GM12878 (cell line): ENCODE results near the gene BTBD6. TPM values are rescaled to one million over a fixed set of nuclear protein-coding genes. Genes with fewer than 3 reads are reported as not detected.

ENCODE experiments used
- ATAC-seq: fragments of 200-7000 bp; cut with Tn5 transposase; 3 replicates; pipeline ENCODE4 v1.9.1; 2020; ENCODE audit warnings: mild to moderate bottlenecking, moderate library complexity
- BruUV-seq: library from RNA; stranded (reverse); fragments of 400-500 nt; replicated peaks from 2 replicates; lab custom pipeline; 2021; lab: Mats Ljungman, UMichigan
- CTCF ChIA-PET: fragments of 300-600 bp; sonication (Branson Sonifier 250); formaldehyde crosslinking; extraction: SDS; loops from one replicate; lab custom pipeline; 2021; ENCODE audit warnings: inconsistent platforms; lab: Yijun Ruan, JAX
- POLR2A ChIA-PET: fragments of 350-600 bp; formaldehyde crosslinking; extraction: SDS; loops from one replicate; lab custom pipeline; 2021; ENCODE audit warnings: inconsistent platforms; lab: Charles Lee
- RAD21 ChIA-PET: fragments of 300-600 bp; sonication (Branson Sonifier 250); formaldehyde crosslinking; loops from one replicate; lab custom pipeline; 2023; ENCODE audit warnings: antibody characterized with exemption; ENCODE audit not compliant: unreplicated experiment; lab: Charles Lee
- SMC1A ChIA-PET: fragments of 300-600 bp; sonication (Branson Sonifier 250); formaldehyde crosslinking; loops from one replicate; lab custom pipeline; 2023; ENCODE audit not compliant: unreplicated experiment, uncharacterized antibody; lab: Charles Lee
- DNase-seq: peaks from one replicate; pipeline ENCODE4 v3.0.0-alpha.2; 2011; ENCODE audit warnings: low read depth, low spot score
- FAIRE-seq: peaks from 3 replicates; lab custom pipeline; 2011; peaks lifted over from hg19 to GRCh38; lab: Jason Lieb, UNC
- H2AFZ ChIP-seq: 2 replicates; pipeline ENCODE4 v1.6.0; 2011; ENCODE audit warnings: low read depth, low read length, control low read depth; ENCODE audit not compliant: control insufficient read depth
- H3K27ac ChIP-seq: 2 replicates; pipeline ENCODE4 v1.5.1; 2011; ENCODE audit warnings: control low read depth; ENCODE audit not compliant: control insufficient read depth, insufficient read depth
- H3K27me3 ChIP-seq, 2 experiments: replicated peaks in 1 of 2; 2 replicates each; pipeline versions ENCODE4 v1.6.0 to v1.6.1; 2011; ENCODE audit warnings: low read length in 1 of 2; ENCODE audit not compliant: control insufficient read depth in 2 of 2, insufficient read depth in 2 of 2
- H3K36me3 ChIP-seq, 2 experiments: 2 replicates each; pipeline ENCODE4 v1.5.1; 2011; ENCODE audit warnings: low read length in 1 of 2; ENCODE audit not compliant: control insufficient read depth in 2 of 2, insufficient read depth in 2 of 2
- H3K4me1 ChIP-seq: 2 replicates; pipeline ENCODE4 v1.6.1; 2011; ENCODE audit warnings: mild to moderate bottlenecking, low read length, moderate library complexity, mixed read lengths; ENCODE audit not compliant: control insufficient read depth, insufficient read depth
- H3K4me2 ChIP-seq: 2 replicates; pipeline ENCODE4 v1.6.0; 2011; ENCODE audit warnings: control low read depth; ENCODE audit not compliant: control insufficient read depth, insufficient read depth
- H3K4me3 ChIP-seq: fragments of 200-600 bp; sonication (generic); 2 replicates; pipeline ENCODE4 v1.5.1; 2016
- H3K79me2 ChIP-seq: 2 replicates; pipeline ENCODE4 v1.6.0; 2011; ENCODE audit warnings: low read length; ENCODE audit not compliant: control insufficient read depth, insufficient read depth
- H3K9ac ChIP-seq: 2 replicates; pipeline ENCODE4 v1.8.0; 2011; ENCODE audit warnings: low read length, control low read depth, mixed read lengths; ENCODE audit not compliant: control insufficient read depth, insufficient read depth
- H3K9me3 ChIP-seq: replicated peaks from 3 replicates; pipeline ENCODE4 v1.5.1; 2011; ENCODE audit warnings: mild to moderate bottlenecking, low read length; ENCODE audit not compliant: control insufficient read depth, insufficient read depth
- H4K20me1 ChIP-seq: 2 replicates; pipeline ENCODE4 v1.6.0; 2011; ENCODE audit not compliant: control insufficient read depth, insufficient read depth
- POLR2A ChIP-seq: IDR thresholded peaks from 2 replicates; pipeline ENCODE4 v1.6.1; 2011; ENCODE audit warnings: low read depth, mild to moderate bottlenecking, low read length
- STAT3 ChIP-seq: IDR thresholded peaks from 2 replicates; pipeline ENCODE4 v1.6.1; 2011; ENCODE audit warnings: low read depth, low read length, improper control_type of control experiment
- TCF12 ChIP-seq: IDR thresholded peaks from 2 replicates; pipeline ENCODE4 v1.6.1; 2011; ENCODE audit warnings: low read depth, mild to moderate bottlenecking, low read length
- TCF7 ChIP-seq: IDR thresholded peaks from 2 replicates; pipeline ENCODE4 v1.6.1; 2014; ENCODE audit warnings: antibody characterized with exemption, borderline replicate concordance
- WGBS: methylation state at CpG from one replicate; pipeline ENCODE4 v1.1.6; 2016; ENCODE audit warnings: low lambda C conversion rate; ENCODE audit not compliant: insufficient replicate concordance, insufficient coverage; ENCODE audit errors: missing lambda C conversion rate; 5-methylcytosine and 5-hydroxymethylcytosine counted together
- in situ Hi-C: fragments of 300-500 bp; cut with MboI; formaldehyde crosslinking; loops from 9 replicates; pipeline ENCODE4 v1.14.3; 2018; ENCODE audit warnings: mixed read lengths
- intact Hi-C: fragments of 100-400 bp; cut with micrococcal nuclease; formaldehyde crosslinking; loops from one replicate; pipeline ENCODE4 v1.14.2; 2022; ENCODE audit not compliant: unreplicated experiment
- polyA plus RNA-seq, 11 experiments: library from polyadenylated mRNA; depleted of rRNA in 4 of 11; unstranded in 6 of 11; stranded (reverse) in 5 of 11; fragments of >200 nt; fragmentation: Nextera tagmentation in 4 of 11; fragmentation: Illumina TruSeq in 1 of 11; extraction: Ambion mirVana in 4 of 11; extraction: Trizol in 1 of 11; gene quantifications; 1 replicate in 1 of 11; 2 replicates in 10 of 11; pipeline versions ENCODE4 v1.2.1 to v1.2.3, GENCODE V29; 2011 to 2016; ENCODE audit warnings: inconsistent platforms in 2 of 11, missing spikeins in 2 of 11, low read depth in 1 of 11
- total RNA-seq, 4 experiments: library from RNA; depleted of rRNA in 3 of 4; stranded (reverse); fragments of >200 nt in 3 of 4; fragmentation: Illumina TruSeq in 1 of 4; extraction: Trizol in 1 of 4; gene quantifications; 2 replicates each; pipeline versions ENCODE4 v1.2.1 to v1.2.3, GENCODE V29; 2013 to 2021

The BTBD6 gene
- total and polyA plus RNA-seq, 10 of the 15 experiments (the other 5 are each of a cell fraction or from before 2014, with no cell fraction given) = 1.4 to 36.5 (median 15.8) TPM

- Histone ChIP-seq H3K9me3 (no peaks in the 10 kb centered on the region), H3K27me3 (no peaks in the 10 kb centered on the region), H3K9ac (no peak overlapping the region), H2AFZ (no peak overlapping the region), H3K4me1 (peaks cover 7% of the 10 kb centered on the region), H3K79me2 (no peaks in the 10 kb centered on the region), H3K4me2 (no peak overlapping the region), H3K36me3 (peaks cover 0 to 6% of the 10 kb centered on the region in 2 experiments; a peak in 2 of 4 replicates), H3K27ac (no peak overlapping the region), H4K20me1 (no peaks in the 10 kb centered on the region), H3K4me3 (no peak overlapping the region)
- RAD21 ChIA-PET = no interaction called here
- DNase-seq (no peak), FAIRE-seq (no peak), ATAC-seq (peak; percentile 5; the same call in 1 of the 3 replicates)
- no TSS peak for BruUV-seq
- intact Hi-C loops (loop anchor here (5.0 kb wide), 2 partner anchors 113 to 322 kb away; partner anchors contain the start of gene TMEM121), in situ Hi-C loops (loop anchor here (5.0 kb wide), 1 partner anchor 147 kb away; no protein-coding TSS in a partner anchor)
- CTCF ChIA-PET = interaction anchor here (2.4 kb wide), 1 partner anchor 147 kb away, joined by 12 read pairs; no protein-coding TSS in a partner anchor
- POLR2A ChIA-PET = interaction anchor here (0.5 kb wide), 1 partner anchor 314 kb away, joined by 5 read pairs; no protein-coding TSS in a partner anchor
- 26% methylated on average over 21 of the region's 21 CpGs for WGBS
- TF ChIP-seq STAT3 (no peak), POLR2A (peak; percentile 1; the same call in 1 of the 2 replicates), TCF12 (no peak)
- SMC1A ChIA-PET = no interaction called here
These were observed 43.2 kb upstream of the BTBD6 start for GRCh38 chr14:105204931-105205672.

- no peak overlapping the region for H3K9ac ChIP-seq
- RAD21 ChIA-PET = no interaction called here
- in situ Hi-C loops = no loop called here
These were observed 42.6 kb upstream of the BTBD6 start for GRCh38 chr14:105205673-105206208.

More at GRCh38 chr14:105205673-105206208, 42.6 kb upstream of the BTBD6 start:
- Histone ChIP-seq H3K4me1 (peaks cover 7% of the 10 kb centered on the region), H3K36me3 (peaks cover 0 to 7% of the 10 kb centered on the region in 2 experiments; a peak in 2 of 4 replicates), H3K9me3 (no peaks in the 10 kb centered on the region), H3K4me2 (no peak overlapping the region), H3K27me3 (no peaks in the 10 kb centered on the region), H2AFZ (no peak overlapping the region), H3K27ac (no peak overlapping the region), H3K79me2 (no peaks in the 10 kb centered on the region), H3K4me3 (no peak overlapping the region), H4K20me1 (no peaks in the 10 kb centered on the region)
- BruUV-seq = no TSS peak
- DNase-seq = no peak
- WGBS = 28% methylated on average over 11 of the region's 12 CpGs
- ChIA-PET CTCF (interaction anchor here (0.5 kb wide), 1 partner anchor 92 kb away, joined by 3 read pairs; no protein-coding TSS in a partner anchor), POLR2A (no interaction called here), SMC1A (no interaction called here)
- intact Hi-C loops = no loop called here
- ATAC-seq = no peak
- FAIRE-seq = no peak
- TF ChIP-seq POLR2A (peak; percentile 29; the same call in 1 of the 2 replicates), TCF7 (no peak)
